Erythroblast (primary cell): ENCODE results near the gene ABI1.
"Not testable (repeated sequence)": the region's sequence is repeated elsewhere in the genome, so short reads cannot be mapped to it uniquely, and the experiment has no call there.

ENCODE experiments used
- DNase-seq, 2 experiments: peaks; one replicate each; lab custom pipeline; 2025; lab: John Stamatoyannopoulos, UW
- GATA1 ChIP-seq: IDR thresholded peaks from 2 replicates; pipeline ENCODE4 v1.6.1; 2011; ENCODE audit warnings: low read depth, mild to moderate bottlenecking, control low read depth, low read length, moderate library complexity
- POLR2A ChIP-seq: IDR thresholded peaks from 2 replicates; pipeline ENCODE4 v1.6.1; 2011; ENCODE audit warnings: mild to moderate bottlenecking, low read length

ABI1 gene

DNA sequence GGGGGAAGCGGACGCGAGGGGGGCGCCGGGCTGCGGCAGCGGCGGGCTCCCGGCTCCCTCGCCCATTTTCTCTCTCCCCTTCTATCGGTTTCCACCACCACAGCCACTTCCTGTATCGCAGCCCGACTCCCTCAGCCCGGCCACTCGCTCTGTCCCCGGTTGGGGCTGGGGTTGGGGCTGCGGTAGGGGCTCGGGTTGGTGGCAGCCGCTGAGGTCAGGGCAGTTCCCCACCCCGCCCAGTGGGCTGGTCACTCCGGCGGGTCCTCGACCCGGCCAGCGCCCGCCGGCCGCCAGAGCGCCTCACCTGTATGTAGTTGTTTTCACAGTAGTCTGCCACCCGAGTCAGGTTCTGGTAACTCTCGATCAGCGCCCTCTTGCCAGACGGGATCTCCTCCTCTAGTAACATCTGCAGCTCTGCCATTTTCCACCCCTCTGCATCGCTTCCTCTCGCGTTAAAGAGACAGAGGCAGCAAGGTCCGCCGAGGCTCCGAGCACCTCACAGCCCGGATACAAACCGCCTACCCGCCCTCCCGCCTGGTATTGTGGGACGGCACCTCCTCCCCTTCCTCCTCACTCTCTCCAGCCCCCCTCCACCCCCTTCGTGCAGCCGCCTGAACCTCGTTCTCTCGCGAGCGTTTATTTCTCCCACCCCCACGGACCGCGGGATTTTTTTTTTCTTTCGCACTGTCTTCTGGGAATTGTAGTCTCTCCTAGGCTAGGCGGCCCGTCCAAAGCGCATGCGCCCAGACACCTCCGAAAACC is at the start of gene ABI1:
ABI1 (minus strand) TSS at position 516 of the 762 bp plus-strand sequence; CDS start at position 421, 95 bp downstream.
- DNase-seq, result peak; percentile 98 to 99
- TF ChIP-seq POLR2A, result peak; percentile 93
- no peak for TF ChIP-seq GATA1

GRCh38 chr10:26909753-26910152 is 49.0 kb upstream of the ABI1 start:
- DNase-seq, result no peak
- TF ChIP-seq POLR2A (no peak), GATA1 (no peak)

DNA sequence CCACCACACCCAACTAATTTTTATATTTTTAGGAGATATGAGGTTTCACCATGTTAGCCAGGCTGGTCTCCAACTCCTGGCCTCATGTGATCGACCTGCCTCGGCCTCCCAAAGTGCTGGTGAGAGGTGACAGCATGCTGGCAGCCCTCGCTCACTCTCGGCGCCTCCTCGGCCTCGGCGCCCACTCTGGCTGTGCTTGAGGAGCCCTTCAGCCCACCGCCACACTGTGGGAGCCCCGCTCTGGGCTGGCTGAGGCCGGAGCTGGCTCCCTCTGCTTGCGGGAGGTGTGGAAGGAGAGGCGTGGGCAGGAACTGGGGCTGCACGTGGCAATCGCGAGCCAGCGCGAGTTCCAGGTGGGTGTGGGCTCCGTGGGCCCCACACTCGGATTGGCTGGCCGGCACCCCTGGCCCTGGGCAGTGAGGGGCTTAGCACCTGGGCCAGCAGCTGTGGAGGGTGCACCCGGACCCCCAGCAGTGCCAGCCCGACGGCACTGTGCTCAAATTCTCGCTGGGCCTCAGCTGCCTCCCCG is 44.6 kb upstream of the ABI1 start:
- DNase-seq, result not testable (repeated sequence)

DNA sequence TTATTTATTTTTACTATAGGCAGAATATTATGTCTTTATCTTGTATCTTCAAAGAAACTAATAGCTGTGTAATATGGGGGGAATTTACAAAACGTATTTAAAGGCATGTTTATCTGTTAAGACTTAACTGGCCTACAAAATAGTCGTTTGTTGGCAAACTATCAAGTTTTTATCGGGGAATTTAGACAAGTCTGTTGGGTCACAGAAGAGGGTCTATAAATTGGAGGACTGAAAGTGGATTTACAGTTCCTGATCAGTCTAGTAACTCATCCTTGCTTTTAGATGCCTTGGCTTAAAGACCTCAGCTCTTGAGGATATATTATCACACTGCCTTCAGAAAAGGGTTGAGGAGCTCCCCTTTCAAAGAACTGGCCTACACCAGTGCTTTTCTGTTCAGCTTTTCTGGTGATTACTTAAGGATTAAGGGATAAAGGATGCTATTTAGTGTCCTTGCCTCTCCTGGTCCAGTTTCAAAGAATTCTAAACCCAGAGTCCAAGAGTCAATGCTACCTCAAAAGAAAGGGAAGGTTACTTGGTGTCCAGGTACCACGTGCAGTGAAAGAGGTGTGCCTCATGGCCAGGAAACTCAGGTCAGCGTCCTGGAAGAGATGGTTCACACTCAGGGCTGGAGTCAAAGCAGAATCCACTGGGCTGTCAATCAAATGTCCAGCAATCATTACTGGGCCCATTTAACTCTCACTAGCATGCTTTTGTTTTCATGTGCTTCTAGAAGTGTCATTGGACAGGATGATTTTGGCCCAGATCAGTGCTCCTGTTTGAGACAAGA is 42.9 kb upstream of the ABI1 start:
- no peak for TF ChIP-seq POLR2A
- TF ChIP-seq GATA1, result no peak
- no peak for DNase-seq

DNA sequence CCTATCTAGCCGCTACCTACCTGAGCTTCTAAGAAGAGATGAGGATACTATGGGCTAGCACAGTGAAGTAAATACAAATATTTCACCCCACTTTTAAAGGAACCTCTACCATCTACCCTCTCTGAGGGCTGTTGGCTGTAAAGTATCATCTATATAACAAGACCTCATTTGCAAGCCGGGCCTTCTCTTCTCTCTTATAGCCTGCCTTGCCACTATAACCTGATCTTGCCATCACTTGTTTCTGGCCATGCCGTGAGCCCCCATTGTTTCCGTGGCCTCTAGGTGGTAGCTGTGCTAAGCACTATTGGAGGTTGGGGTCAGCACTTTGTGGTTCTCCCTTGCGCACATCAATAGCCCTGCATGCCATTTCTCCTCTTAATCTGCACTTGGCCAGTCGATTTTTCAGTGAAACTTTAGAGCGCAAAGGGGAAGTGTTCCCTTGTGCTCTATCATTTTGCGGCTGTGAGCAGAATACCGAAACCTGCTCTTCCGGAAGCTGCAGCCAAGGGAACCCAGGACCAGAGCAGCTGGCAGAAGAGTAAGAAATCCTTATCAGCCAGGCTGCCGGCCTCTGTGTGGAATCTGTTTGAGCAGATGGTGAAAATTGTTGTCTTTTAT is 31.7 kb upstream of the ABI1 start:
- not testable (repeated sequence) for DNase-seq

DNA sequence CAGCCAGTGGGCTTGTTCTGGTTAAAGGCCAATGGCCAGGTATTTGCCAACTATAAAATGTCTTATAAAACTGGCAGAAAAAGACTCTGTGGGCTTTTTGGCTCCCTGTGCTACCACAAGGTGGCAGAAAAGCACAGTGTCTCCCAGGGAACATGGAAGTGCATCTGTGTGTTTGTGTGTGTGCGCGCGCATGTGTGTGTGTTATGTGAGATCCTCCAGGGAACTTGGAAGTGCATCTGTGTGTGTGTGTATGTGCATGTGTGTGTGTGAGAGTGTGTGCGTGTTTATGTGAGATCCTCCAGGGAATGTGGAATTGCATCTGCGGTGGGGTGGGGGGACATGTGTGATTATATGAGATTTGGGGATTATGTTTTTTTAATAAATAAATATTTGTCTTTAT is 30.2 kb upstream of the ABI1 start:
- no peak for TF ChIP-seq GATA1
- TF ChIP-seq POLR2A, result no peak
- peak; percentile 55 to 64 for DNase-seq

- TF ChIP-seq POLR2A, result no peak
- no peak for TF ChIP-seq GATA1
- DNase-seq, result no peak
Measured at GRCh38 chr10:26887611-26888215, 27.0 kb upstream of the ABI1 start.

GRCh38 chr10:26881600-26882331 is 21.0 kb upstream of the ABI1 start:
- peak; percentile 58 to 71 for DNase-seq
- TF ChIP-seq POLR2A (no peak), GATA1 (no peak)

DNA sequence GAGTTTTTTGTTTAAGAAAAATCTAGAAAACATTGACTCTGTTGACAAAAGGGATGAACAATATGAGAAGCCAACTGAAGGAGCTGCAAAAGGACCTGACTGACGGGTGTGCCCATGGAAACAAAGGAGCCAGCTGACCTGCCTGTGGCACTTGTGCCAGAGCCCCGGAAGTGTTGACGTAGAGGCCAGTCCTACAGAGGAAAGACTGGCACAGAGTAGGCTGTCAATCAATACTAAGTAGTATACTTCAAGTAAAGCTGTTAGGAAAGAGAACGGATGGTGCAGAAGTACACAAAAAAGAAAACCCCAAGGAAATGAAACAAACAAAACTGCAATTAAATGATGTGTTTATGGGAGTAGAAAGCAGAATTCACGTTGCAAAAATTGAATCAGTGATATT is 19.0 kb upstream of the ABI1 start:
- TF ChIP-seq GATA1 (no peak), POLR2A (no peak)
- no peak for DNase-seq

GRCh38 chr10:26870766-26871165 is 10.0 kb upstream of the ABI1 start:
- no peak for DNase-seq
- no peak for TF ChIP-seq POLR2A
- no peak for TF ChIP-seq GATA1

DNA sequence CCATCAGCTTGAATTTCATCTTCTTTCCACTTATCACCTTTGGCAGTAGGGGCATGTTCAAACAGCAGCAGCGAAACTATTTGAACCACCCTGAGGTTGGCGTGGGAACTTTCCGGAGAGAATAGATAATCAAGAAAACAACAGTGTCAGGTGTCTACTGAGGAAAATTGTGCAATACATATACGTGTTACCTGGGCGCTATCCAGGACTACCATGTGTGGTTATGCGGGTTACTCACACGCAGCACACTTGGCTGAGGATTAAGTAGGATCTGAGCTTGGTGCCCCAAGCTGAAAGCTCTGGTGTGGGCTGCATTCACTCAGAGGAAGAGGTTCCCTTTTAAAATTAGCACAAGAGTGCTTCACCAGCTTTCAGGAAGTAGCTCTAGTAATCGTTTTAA is 8.8 kb upstream of the ABI1 start:
- no peak for TF ChIP-seq GATA1
- no peak for TF ChIP-seq POLR2A
- DNase-seq, result no peak

DNA sequence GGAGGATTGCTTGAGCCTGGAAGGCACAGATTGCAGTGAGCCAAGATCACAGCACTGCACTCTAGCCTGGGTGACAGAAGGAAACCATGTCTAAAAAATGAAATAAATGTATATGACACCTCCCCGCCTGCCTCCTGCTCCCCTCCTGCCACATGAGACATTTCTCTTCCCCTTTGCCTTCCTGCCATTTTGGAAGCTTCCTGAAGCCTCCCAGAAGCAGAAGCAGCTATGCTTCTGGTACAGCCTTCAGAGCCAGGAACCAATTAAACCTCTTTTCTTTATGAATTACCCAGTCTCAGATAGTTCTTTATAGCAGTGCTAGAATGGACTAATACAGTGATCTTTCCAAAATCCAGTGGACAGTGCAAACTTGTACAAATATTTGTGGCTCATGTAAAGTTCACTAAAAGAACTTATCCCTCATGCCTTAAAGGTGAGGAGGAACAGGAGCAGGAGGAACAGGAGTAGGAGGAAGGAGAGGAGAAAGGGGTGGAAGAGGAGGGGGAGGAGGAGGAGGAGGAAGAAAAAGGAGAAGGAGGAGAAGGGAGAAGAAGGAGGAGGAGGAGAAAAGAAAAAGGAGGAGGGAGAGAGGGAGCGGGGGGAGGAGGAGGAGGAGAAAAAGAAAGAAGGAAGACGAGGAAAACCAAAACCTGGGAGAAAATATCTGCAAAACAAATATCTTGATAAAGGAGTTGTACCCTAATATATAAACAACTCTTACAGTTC is 2.8 kb upstream of the ABI1 start:
- TF ChIP-seq GATA1, result no peak
- TF ChIP-seq POLR2A, result no peak
- no peak for DNase-seq
